Measurements from ENCODE around the gene DCLRE1C.
A peak's percentile ranks its signal among the peaks of the same experiment; 100 is the strongest.
"Not testable (repeated sequence)": the region's sequence is repeated elsewhere in the genome, so short reads cannot be mapped to it uniquely, and the experiment has no call there.

DCLRE1C gene

DNA sequence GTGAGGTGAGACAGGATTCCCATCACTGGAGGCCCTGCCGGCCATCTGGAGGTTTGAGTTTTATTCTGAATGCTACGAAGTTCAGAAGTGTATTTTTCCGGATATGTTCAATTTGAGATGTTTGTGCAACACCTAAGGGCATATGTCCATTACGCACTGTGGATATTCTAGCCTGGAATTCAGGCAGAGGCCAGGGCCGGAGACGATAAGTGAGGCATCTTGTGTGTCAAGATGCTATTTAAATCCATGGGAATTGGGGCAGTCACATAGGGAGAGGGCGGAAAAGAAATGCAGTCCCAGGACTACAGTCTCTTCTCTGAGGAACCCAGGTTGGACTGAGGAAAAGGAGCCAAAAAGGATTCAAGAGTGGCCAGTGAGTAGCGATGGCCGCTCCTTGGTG is 77.1 kb downstream of the DCLRE1C start:
- TF ChIP-seq, protein P1, sequence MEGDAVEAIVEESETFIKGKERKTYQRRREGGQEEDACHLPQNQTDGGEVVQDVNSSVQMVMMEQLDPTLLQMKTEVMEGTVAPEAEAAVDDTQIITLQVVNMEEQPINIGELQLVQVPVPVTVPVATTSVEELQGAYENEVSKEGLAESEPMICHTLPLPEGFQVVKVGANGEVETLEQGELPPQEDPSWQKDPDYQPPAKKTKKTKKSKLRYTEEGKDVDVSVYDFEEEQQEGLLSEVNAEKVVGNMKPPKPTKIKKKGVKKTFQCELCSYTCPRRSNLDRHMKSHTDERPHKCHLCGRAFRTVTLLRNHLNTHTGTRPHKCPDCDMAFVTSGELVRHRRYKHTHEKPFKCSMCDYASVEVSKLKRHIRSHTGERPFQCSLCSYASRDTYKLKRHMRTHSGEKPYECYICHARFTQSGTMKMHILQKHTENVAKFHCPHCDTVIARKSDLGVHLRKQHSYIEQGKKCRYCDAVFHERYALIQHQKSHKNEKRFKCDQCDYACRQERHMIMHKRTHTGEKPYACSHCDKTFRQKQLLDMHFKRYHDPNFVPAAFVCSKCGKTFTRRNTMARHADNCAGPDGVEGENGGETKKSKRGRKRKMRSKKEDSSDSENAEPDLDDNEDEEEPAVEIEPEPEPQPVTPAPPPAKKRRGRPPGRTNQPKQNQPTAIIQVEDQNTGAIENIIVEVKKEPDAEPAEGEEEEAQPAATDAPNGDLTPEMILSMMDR (IDR thresholded peaks at IDR 0.05): no peak

DNA sequence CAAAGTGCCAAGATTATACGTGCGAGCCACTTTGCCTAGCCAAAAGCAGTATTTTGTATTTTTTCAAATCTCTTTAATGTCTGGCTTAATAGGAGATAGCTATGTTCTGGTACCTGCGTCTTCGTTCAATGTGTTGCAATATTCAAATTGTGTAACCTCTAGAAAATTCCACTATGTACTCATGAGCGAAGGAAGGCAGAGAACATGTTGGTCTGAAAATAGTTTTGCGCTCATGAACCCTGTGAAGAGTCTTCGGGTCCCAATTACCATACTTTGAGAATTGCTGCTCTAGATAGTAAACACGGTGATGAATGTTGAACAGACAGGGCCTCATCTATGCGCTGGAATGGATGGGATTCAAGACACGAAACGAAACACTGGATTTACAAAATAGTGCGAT is 78.0 kb downstream of the DCLRE1C start:
- TF ChIP-seq, protein P1 (IDR thresholded peaks at IDR 0.05): no peak
- no peak for DNase-seq
- no peak overlapping the region for H3K4me3 ChIP-seq
- intact Hi-C loops (cut with DNase I; ENCODE audit: low total_unique reads): loop anchor here (5.0 kb wide), 1 partner anchor 39 kb away; the partner anchor contains the start of genes CDNF, HSPA14 and MSANTD7
- H3K27me3 ChIP-seq: no peaks in the 10 kb centered on the region
- H3K9me3 ChIP-seq: no peaks in the 10 kb centered on the region
- peaks cover 0 to 5% (median 3%) of the 10 kb centered on the region in 3 donors for H3K36me3 ChIP-seq
- H3K4me1 ChIP-seq: peaks cover 0 to 25% (median 12%) of the 10 kb centered on the region in 4 donors
- H3K27ac ChIP-seq: no peak overlapping the region

More for the DNA sequence above, 77.1 kb downstream of the DCLRE1C start:
- peaks cover 0 to 25% (median 12%) of the 10 kb centered on the region in 4 donors for H3K4me1 ChIP-seq
- no peak for DNase-seq
- intact Hi-C loops (cut with DNase I; ENCODE audit: low total_unique reads): loop anchor here (5.0 kb wide), 1 partner anchor 39 kb away; the partner anchor contains the start of genes CDNF, HSPA14 and MSANTD7
- peak overlapping the region in 1 of 2 donors; percentile 94 for H3K27ac ChIP-seq
- H3K36me3 ChIP-seq: peaks cover 0 to 5% (median 0%) of the 10 kb centered on the region in 3 donors
- no peak overlapping the region for H3K4me3 ChIP-seq
- no peaks in the 10 kb centered on the region for H3K27me3 ChIP-seq
- no peaks in the 10 kb centered on the region for H3K9me3 ChIP-seq

DNA sequence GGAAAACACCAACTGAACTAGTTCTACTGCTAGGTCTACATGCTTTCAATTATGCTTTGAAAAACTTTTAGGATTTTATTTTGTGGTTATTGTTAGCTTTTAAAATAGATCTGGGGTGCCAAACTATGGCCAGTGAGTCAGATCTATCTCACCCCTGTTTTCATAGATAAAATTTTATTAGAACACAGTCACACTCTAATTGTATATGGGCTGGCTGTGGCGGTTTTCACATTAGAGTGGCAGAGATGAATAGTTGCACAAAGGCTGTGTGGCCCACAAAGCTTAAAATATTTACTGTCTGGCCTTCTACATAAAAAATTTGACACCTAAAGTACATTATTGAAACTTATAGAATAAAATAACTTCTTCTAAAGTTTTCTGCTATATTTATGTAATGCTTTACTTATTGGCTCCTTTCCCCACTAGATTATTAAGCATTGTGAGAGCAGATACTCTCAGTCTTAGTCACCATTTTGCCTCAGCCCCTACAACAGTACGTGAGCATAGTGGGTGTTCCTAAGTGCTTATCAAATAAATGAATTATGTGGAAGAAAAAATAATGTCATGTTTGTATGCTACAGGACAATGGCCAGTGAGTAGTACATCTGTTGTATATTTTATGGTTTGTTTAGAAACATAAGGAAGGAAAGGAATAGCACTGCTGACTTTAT is 80.7 kb downstream of the DCLRE1C start:
- intact Hi-C loops (cut with DNase I; ENCODE audit: low total_unique reads): no loop called here

DNA sequence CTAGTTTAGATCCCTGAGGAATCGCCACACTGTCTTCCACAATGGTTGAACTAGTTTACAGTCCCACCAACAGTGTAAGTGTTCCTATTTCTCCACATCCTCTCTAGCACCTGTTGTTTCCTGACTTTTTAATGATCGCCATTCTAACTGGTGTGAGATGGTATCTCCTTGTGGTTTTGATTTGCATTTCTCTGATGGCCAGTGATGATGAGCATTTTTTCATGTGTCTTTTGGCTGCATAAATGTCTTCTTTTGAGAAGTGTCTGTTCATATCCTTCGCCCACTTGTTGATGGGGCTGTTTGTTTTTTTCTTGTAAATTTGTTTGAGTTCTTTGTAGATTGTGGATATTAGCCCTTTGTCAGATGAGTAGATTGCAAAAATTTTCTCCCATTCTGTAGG is 89.0 kb downstream of the DCLRE1C start:
- H3K27me3 ChIP-seq; H3K4me3 ChIP-seq; H3K4me1 ChIP-seq; H3K27ac ChIP-seq; intact Hi-C loops (cut with DNase I; ENCODE audit: low total_unique reads); H3K9me3 ChIP-seq; DNase-seq: not testable (repeated sequence)
- H3K36me3 ChIP-seq: peaks cover 28 to 62% (median 57%) of the 10 kb centered on the region in 3 donors

More for the DNA sequence above, 80.7 kb downstream of the DCLRE1C start:
- Histone ChIP-seq H3K4me1 (peaks cover 0 to 12% (median 5%) of the 10 kb centered on the region in 4 donors), H3K4me3 (no peak overlapping the region), H3K9me3 (no peaks in the 10 kb centered on the region), H3K36me3 (peaks cover 19 to 25% (median 23%) of the 10 kb centered on the region in 3 donors), H3K27me3 (no peaks in the 10 kb centered on the region), H3K27ac (no peak overlapping the region)
- TF ChIP-seq, protein P1 (IDR thresholded peaks at IDR 0.05): no peak
- DNase-seq: no peak

DNA sequence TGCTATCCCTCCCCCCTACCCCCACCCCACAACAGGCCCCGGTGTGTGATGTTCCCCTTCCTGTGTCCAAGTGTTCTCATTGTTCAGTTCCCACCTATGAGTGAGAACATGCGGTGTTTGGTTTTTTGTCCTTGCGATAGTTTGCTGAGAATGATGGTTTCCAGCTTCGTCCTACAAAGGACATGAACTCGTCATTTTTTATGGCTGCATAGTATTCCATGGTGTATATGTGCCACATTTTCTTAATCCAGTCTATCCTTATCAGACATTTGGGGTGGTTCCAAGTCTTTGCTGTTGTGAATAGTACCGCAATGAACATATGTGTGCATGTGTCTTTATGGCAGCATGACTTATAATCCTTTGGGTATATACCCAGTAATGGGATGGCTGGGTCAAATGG is 89.4 kb downstream of the DCLRE1C start:
- H3K9me3 ChIP-seq; H3K4me3 ChIP-seq; intact Hi-C loops (cut with DNase I; ENCODE audit: low total_unique reads); H3K27ac ChIP-seq; DNase-seq; H3K4me1 ChIP-seq; H3K27me3 ChIP-seq: not testable (repeated sequence)
- H3K36me3 ChIP-seq: peaks cover 25 to 58% (median 53%) of the 10 kb centered on the region in 3 donors

DNA sequence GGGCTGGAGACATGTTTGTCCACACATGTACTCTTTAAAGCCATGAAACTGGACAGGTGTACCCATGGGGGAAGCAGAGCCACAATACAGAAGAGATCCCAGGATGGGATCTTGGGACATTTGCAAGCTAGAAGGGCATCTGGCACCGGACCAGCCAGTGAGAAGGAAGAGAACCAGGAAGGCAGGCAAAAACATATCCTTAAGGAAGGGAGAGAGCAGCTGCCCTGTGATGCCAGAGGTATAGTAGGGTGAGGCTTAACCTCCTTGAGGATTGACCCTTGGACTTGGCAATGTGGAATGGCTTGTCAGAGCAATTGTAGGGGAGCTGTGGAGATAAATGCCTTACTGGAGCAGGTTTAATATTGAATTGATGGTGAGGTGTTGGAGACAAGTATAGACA is 93.1 kb downstream of the DCLRE1C start:
- intact Hi-C loops (cut with DNase I; ENCODE audit: low total_unique reads): no loop called here
- Histone ChIP-seq H3K4me3 (no peak overlapping the region), H3K9me3 (no peaks in the 10 kb centered on the region), H3K27me3 (no peaks in the 10 kb centered on the region), H3K36me3 (peaks cover 4 to 42% (median 33%) of the 10 kb centered on the region in 3 donors), H3K27ac (no peak overlapping the region), H3K4me1 (peaks cover 0 to 3% (median 0%) of the 10 kb centered on the region in 4 donors)
- TF ChIP-seq, protein P1 (IDR thresholded peaks at IDR 0.05): no peak
- no peak for DNase-seq

Data from tibial artery (tissue), 4 donors.